Suprapubic skin (tissue), 4 donors: ENCODE data around the gene PSMD3. TPM values are rescaled to one million over a fixed set of nuclear protein-coding genes. Genes with fewer than 3 reads are reported as not detected.

Experiments
- DNase-seq, 2 donors: peaks; one replicate each; pipeline ENCODE4 v3.0.0-alpha.2; 2019; ENCODE audit warnings: low spot score in 2 of 2
- H3K27ac ChIP-seq: fragments of 200-600 bp; sonication (generic); one replicate; pipeline ENCODE4 v1.5.1; 2019
- H3K27me3 ChIP-seq: fragments of 200-600 bp; sonication (generic); one replicate; pipeline ENCODE4 v1.5.1; 2019
- H3K36me3 ChIP-seq: fragments of 200-600 bp; sonication (generic); one replicate; pipeline ENCODE4 v1.5.1; 2019
- H3K4me1 ChIP-seq: fragments of 200-600 bp; sonication (generic); one replicate; pipeline ENCODE4 v1.5.1; 2019
- H3K4me3 ChIP-seq: fragments of 200-600 bp; sonication (generic); one replicate; pipeline ENCODE4 v1.5.1; 2019; ENCODE audit warnings: mild to moderate bottlenecking
- H3K9me3 ChIP-seq: fragments of 200-600 bp; sonication (generic); one replicate; pipeline ENCODE4 v1.5.1; 2019
- EP300 ChIP-seq: sonication (generic); formaldehyde crosslinking; IDR thresholded peaks from one replicate; pipeline ENCODE4 v1.6.1; 2017; ENCODE audit warnings: antibody characterized with exemption
- POLR2A ChIP-seq, 2 donors: fragments of 450-650 bp; IDR thresholded peaks; one replicate each; pipeline ENCODE4 v1.6.1; 2017; ENCODE audit warnings: antibody characterized with exemption in 2 of 2, mild to moderate bottlenecking in 2 of 2, moderate library complexity in 2 of 2
- POLR2AphosphoS5 ChIP-seq, 3 donors: sonication (generic); formaldehyde crosslinking; IDR thresholded peaks; one replicate each; pipeline ENCODE4 v1.6.1; 2017; ENCODE audit warnings: antibody characterized with exemption in 3 of 3
- WGBS: methylation state at CpG from one replicate; pipeline ENCODE4 v1.1.5; 2018; 5-methylcytosine and 5-hydroxymethylcytosine counted together
- total RNA-seq, 4 donors: library from RNA; depleted of rRNA; stranded (reverse); fragments of >200 nt; gene quantifications; one replicate each; pipeline ENCODE4 v1.1.0, GENCODE V29; 2016
- TF ChIP-seq, protein P1 (sequence below), 2 donors: fragments of 200-600 bp in 1 of 2; fragments of 450-650 bp in 1 of 2; sonication (generic) in 1 of 2; IDR thresholded peaks; one replicate each; pipeline ENCODE4 v1.5.1; 2016 to 2019; ENCODE audit warnings: antibody characterized with exemption in 2 of 2, mild to moderate bottlenecking in 1 of 2, moderate library complexity in 1 of 2

PSMD3 gene
- total RNA-seq, 4 donors from 2014 or later = 82.8 to 118 (median 104) TPM

DNA sequence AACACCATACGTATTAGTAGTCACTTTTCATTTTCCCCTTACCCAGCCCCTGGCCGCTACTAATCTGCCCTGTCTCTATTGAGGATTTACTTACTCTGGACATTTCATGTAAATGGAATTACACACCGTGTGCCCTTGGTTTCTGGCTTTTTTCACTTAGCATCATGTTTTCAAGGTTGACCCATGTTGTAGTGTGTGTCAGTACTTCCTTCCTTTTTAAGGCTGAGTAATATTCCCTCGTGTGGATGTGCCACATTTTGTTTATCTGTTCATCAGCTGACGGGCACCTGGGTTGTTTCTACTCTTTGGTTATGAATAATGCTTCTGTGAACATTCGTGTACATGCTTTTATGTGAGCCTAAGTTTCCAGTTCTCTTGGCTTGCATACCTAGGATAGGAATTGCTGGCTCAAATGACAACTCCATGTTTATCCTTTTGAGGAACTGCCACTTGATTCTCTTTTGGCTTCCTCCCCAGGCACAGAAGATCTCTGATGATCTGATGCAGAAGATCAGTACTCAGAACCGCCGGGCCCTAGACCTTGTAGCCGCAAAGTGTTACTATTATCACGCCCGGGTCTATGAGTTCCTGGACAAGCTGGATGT lies 7.7 kb downstream of the PSMD3 start:
- WGBS = 92% methylated on average over 11 of the region's 11 CpGs
- no peak for DNase-seq
- H3K27me3 ChIP-seq = no peaks in the 10 kb centered on the region
- peaks cover 4% of the 10 kb centered on the region for H3K4me1 ChIP-seq
- H3K36me3 ChIP-seq = peaks cover 95% of the 10 kb centered on the region
- no peak overlapping the region for H3K27ac ChIP-seq
- H3K9me3 ChIP-seq = no peaks in the 10 kb centered on the region
- TF ChIP-seq EP300 (no peak), POLR2AphosphoS5 (IDR thresholded peaks at IDR 0.05) (no peak), POLR2A (IDR thresholded peaks at IDR 0.05) (no peak)
- TF ChIP-seq, protein P1, sequence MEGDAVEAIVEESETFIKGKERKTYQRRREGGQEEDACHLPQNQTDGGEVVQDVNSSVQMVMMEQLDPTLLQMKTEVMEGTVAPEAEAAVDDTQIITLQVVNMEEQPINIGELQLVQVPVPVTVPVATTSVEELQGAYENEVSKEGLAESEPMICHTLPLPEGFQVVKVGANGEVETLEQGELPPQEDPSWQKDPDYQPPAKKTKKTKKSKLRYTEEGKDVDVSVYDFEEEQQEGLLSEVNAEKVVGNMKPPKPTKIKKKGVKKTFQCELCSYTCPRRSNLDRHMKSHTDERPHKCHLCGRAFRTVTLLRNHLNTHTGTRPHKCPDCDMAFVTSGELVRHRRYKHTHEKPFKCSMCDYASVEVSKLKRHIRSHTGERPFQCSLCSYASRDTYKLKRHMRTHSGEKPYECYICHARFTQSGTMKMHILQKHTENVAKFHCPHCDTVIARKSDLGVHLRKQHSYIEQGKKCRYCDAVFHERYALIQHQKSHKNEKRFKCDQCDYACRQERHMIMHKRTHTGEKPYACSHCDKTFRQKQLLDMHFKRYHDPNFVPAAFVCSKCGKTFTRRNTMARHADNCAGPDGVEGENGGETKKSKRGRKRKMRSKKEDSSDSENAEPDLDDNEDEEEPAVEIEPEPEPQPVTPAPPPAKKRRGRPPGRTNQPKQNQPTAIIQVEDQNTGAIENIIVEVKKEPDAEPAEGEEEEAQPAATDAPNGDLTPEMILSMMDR (IDR thresholded peaks at IDR 0.05) = no peak
- H3K4me3 ChIP-seq = no peak overlapping the region

DNA sequence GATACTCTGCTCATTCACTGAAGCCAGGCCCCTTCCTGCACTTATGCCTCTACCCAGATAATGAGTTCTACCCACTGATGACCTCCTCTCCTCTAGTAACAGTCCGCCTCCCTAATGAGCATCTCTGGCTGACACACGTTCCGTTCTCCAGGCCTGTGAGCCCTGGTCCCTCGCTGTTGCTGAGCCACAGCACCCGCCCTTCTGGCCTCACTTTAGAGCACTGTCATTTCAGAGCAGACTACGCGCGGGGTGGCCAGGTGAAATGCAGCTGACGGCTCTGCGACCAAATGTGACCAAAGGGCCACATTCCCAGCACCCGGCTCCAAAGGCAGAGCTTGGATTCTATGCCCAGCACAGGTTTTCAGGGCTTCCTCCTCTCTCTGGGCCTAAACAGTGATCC lies 13.8 kb downstream of the PSMD3 start:
- DNase-seq = no peak
- no peaks in the 10 kb centered on the region for H3K27me3 ChIP-seq
- TF ChIP-seq, protein P1 (IDR thresholded peaks at IDR 0.05) = no peak
- TF ChIP-seq EP300 (no peak), POLR2A (IDR thresholded peaks at IDR 0.05) (no peak), POLR2AphosphoS5 (IDR thresholded peaks at IDR 0.05) (no peak)
- H3K27ac ChIP-seq = no peak overlapping the region
- WGBS = 93% methylated on average over 11 of the region's 11 CpGs
- no peak overlapping the region for H3K4me3 ChIP-seq
- peaks cover 90% of the 10 kb centered on the region for H3K36me3 ChIP-seq
- H3K4me1 ChIP-seq = peaks cover 7% of the 10 kb centered on the region
- H3K9me3 ChIP-seq = no peaks in the 10 kb centered on the region

DNA sequence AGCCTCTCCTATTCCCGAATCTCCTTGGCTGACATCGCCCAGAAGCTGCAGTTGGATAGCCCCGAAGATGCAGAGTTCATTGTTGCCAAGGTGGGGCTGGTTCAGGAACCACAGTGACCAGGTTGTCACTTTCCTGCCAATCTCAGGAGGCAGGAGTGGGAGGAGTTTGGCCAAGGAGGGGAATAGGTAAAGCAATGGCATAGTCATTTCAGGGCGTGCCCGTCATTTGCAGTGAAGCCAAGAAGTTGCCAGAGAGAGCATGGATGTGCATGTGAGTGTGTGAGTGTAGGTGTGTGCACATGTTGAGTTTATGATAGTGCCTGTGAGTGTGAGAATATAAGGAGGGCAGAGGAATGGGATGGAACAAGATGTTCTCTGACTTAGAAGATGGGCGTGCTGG lies 14.8 kb downstream of the PSMD3 start:
- Histone ChIP-seq H3K4me3 (no peak overlapping the region), H3K27me3 (no peaks in the 10 kb centered on the region), H3K9me3 (no peaks in the 10 kb centered on the region), H3K4me1 (peaks cover 7% of the 10 kb centered on the region), H3K27ac (no peak overlapping the region), H3K36me3 (peaks cover 80% of the 10 kb centered on the region)
- WGBS = 64% methylated on average over 4 of the region's 6 CpGs
- TF ChIP-seq, protein P1 (IDR thresholded peaks at IDR 0.05) = no peak
- no peak for TF ChIP-seq POLR2A (IDR thresholded peaks at IDR 0.05)
- no peak for DNase-seq

DNA sequence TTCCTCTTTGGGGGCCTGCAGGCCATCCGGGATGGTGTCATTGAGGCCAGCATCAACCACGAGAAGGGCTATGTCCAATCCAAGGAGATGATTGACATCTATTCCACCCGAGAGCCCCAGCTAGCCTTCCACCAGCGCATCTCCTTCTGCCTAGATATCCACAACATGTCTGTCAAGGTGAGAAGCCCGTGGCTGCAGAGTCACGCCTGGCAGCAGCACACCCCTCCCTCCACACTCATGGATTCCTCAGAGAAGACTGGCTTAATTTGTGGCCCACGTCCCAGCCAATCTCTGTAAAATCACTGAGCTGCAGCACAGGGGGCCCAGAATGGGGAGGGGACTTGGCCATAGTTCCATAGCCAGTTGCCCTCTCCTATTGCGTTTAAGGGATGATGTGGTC lies 15.6 kb downstream of the PSMD3 start:
- 75% methylated on average over 8 of the region's 8 CpGs for WGBS
- peaks cover 7% of the 10 kb centered on the region for H3K4me1 ChIP-seq
- H3K4me3 ChIP-seq = no peak overlapping the region

DNA sequence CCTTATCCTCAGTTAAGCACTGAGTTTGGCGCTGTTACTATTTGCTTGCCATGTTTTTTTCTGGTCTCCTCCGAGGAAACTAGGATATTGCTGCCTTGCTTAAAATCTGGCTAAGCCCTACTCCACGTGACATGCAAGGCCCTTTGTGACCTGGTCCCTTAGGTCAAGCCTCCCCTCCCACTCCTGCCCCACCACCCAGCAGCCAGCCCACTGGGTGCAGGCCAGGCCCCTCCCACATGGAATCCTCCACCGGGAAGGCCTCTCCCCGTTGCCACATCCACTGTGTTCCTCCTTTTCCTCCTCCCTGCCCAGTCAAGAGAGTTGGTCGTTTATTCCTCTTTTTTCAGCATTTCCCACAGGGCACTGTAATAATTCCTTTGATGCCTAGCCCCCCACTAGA lies 16.2 kb downstream of the PSMD3 start:
- peaks cover 66% of the 10 kb centered on the region for H3K36me3 ChIP-seq
- no peaks in the 10 kb centered on the region for H3K27me3 ChIP-seq
- no peaks in the 10 kb centered on the region for H3K9me3 ChIP-seq
- no peak overlapping the region for H3K27ac ChIP-seq
- no peak for TF ChIP-seq EP300
- no peak for TF ChIP-seq POLR2AphosphoS5 (IDR thresholded peaks at IDR 0.05)
- TF ChIP-seq, protein P1 (IDR thresholded peaks at IDR 0.05) = no peak
- TF ChIP-seq POLR2A (IDR thresholded peaks at IDR 0.05) = no peak
- peaks cover 7% of the 10 kb centered on the region for H3K4me1 ChIP-seq
- 43% methylated on average over 6 of the region's 6 CpGs for WGBS
- H3K4me3 ChIP-seq = no peak overlapping the region
- DNase-seq = no peak

More for the DNA sequence above, 15.6 kb downstream of the PSMD3 start:
- DNase-seq = no peak
- TF ChIP-seq EP300 (no peak), POLR2AphosphoS5 (IDR thresholded peaks at IDR 0.05) (no peak), POLR2A (IDR thresholded peaks at IDR 0.05) (no peak)
- TF ChIP-seq, protein P1 (IDR thresholded peaks at IDR 0.05) = no peak
- Histone ChIP-seq H3K36me3 (peaks cover 73% of the 10 kb centered on the region), H3K9me3 (no peaks in the 10 kb centered on the region), H3K27me3 (no peaks in the 10 kb centered on the region), H3K27ac (no peak overlapping the region)
